HCT116 (cell line): ENCODE measurements around the gene HEG1.

Experiments
- CBX3 ChIP-seq: IDR thresholded peaks from 2 replicates; pipeline ENCODE4 v1.6.1; 2012; ENCODE audit warnings: low read depth
- CEBPB ChIP-seq: IDR thresholded peaks from 2 replicates; pipeline ENCODE4 v1.6.1; 2012; ENCODE audit warnings: low read depth
- ELF1 ChIP-seq: IDR thresholded peaks from 2 replicates; pipeline ENCODE4 v1.6.1; 2012; ENCODE audit warnings: low read depth, borderline replicate concordance
- EZH2 ChIP-seq: fragments of 200-600 bp; sonication (generic); IDR thresholded peaks from 2 replicates; pipeline ENCODE4 v1.6.1; 2017; ENCODE audit warnings: antibody characterized with exemption, mixed run types
- EZH2phosphoT487 ChIP-seq: fragments of 200-600 bp; IDR thresholded peaks from 2 replicates; pipeline ENCODE4 v1.6.1; 2018; ENCODE audit warnings: antibody characterized with exemption, borderline replicate concordance
- JUND ChIP-seq: IDR thresholded peaks from 2 replicates; pipeline ENCODE4 v1.6.1; 2012
- POLR2A ChIP-seq: IDR thresholded peaks from 2 replicates; pipeline ENCODE4 v1.7.0; 2011; ENCODE audit warnings: borderline replicate concordance; ENCODE audit not compliant: insufficient read depth, insufficient read length; ENCODE audit errors: extremely low read depth
- POLR2AphosphoS5 ChIP-seq: IDR thresholded peaks from 2 replicates; pipeline ENCODE4 v1.6.1; 2011; ENCODE audit warnings: mild to moderate bottlenecking, low read depth, low read length, moderate library complexity
- RAD21 ChIP-seq: IDR thresholded peaks from 2 replicates; pipeline ENCODE4 v1.6.1; 2012; ENCODE audit warnings: low read depth, mild to moderate bottlenecking
- SP1 ChIP-seq: IDR thresholded peaks from 2 replicates; pipeline ENCODE4 v1.6.1; 2012; ENCODE audit warnings: low read depth
- SRF ChIP-seq: IDR thresholded peaks from 2 replicates; pipeline ENCODE4 v1.6.1; 2012; ENCODE audit warnings: low read depth
- TF ChIP-seq, protein P1 (sequence below), 3 experiments: fragments of 200-600 bp in 1 of 3; sonication (generic) in 1 of 3; IDR thresholded peaks in 2 of 3; conservative IDR thresholded peaks in 1 of 3; 2 replicates each; pipeline ENCODE4 v1.5.1; 2012 to 2017; ENCODE audit warnings: low read depth in 2 of 3, low read length in 2 of 3, antibody characterized with exemption in 1 of 3, borderline replicate concordance in 1 of 3, control low read depth in 1 of 3, mild to moderate bottlenecking in 1 of 3, mixed read lengths in 1 of 3, mixed run types in 1 of 3, moderate library complexity in 1 of 3; ENCODE audit not compliant: insufficient read depth in 1 of 3
- TF ChIP-seq, protein P2 (sequence below): IDR thresholded peaks from 2 replicates; pipeline ENCODE4 v1.6.1; 2012; ENCODE audit warnings: low read depth

DNA sequence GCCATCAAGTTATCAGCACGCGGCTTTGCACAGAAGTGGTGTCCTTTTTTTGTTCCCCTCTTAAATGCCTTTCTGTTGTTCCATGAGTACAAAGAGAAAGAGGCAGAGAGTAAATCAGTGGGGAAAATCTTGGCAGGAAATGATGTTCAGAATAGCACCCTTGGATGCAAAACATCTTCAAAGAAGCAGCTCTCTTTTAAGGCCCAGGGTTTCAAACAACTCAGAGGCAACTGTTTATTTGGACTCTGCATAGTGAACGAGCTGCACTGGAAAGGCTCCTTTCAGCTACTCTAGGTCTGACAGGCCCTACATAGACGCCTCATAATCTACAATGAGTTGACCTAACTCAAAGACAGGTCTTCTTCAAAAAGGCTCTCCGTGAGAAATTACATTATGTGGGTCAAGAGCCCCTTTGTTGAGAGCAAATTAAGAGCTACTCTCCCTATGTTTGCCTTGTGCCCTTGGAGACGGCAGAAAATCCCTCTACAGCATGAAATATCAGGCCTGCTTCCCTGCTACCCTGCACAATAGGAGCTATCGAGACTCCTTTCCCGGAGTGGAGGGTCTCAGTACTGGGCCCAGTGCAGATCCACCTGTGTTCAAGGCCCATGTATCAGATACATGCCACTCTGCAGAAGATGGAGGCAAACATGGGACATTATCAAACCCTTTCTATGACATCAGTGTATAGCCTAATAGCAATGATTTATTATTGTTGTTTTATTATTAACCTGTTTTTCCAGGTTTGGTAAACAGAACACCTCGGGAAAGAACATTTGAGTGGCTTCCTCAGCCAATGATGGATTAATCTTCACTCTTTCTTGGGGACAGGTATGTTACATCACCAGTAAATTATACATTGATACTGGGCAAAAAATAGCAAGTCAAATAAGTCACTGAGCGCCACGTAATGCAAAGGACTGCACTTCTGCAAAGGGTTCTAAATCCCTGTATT lies 53.1 kb downstream of the HEG1 start:
- TF ChIP-seq, protein P1, sequence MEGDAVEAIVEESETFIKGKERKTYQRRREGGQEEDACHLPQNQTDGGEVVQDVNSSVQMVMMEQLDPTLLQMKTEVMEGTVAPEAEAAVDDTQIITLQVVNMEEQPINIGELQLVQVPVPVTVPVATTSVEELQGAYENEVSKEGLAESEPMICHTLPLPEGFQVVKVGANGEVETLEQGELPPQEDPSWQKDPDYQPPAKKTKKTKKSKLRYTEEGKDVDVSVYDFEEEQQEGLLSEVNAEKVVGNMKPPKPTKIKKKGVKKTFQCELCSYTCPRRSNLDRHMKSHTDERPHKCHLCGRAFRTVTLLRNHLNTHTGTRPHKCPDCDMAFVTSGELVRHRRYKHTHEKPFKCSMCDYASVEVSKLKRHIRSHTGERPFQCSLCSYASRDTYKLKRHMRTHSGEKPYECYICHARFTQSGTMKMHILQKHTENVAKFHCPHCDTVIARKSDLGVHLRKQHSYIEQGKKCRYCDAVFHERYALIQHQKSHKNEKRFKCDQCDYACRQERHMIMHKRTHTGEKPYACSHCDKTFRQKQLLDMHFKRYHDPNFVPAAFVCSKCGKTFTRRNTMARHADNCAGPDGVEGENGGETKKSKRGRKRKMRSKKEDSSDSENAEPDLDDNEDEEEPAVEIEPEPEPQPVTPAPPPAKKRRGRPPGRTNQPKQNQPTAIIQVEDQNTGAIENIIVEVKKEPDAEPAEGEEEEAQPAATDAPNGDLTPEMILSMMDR (IDR thresholded peaks at IDR 0.05 in 2 of 3, conservative IDR thresholded peaks at IDR 0.05 in 1 of 3; ENCODE audit: borderline replicate concordance in 1 of 3, insufficient read depth in 1 of 3, low read depth in 2 of 3, low read length in 2 of 3): no peak
- TF ChIP-seq CEBPB: no peak
- no peak for TF ChIP-seq EZH2phosphoT487
- TF ChIP-seq RAD21: no peak
- TF ChIP-seq, protein P2, sequence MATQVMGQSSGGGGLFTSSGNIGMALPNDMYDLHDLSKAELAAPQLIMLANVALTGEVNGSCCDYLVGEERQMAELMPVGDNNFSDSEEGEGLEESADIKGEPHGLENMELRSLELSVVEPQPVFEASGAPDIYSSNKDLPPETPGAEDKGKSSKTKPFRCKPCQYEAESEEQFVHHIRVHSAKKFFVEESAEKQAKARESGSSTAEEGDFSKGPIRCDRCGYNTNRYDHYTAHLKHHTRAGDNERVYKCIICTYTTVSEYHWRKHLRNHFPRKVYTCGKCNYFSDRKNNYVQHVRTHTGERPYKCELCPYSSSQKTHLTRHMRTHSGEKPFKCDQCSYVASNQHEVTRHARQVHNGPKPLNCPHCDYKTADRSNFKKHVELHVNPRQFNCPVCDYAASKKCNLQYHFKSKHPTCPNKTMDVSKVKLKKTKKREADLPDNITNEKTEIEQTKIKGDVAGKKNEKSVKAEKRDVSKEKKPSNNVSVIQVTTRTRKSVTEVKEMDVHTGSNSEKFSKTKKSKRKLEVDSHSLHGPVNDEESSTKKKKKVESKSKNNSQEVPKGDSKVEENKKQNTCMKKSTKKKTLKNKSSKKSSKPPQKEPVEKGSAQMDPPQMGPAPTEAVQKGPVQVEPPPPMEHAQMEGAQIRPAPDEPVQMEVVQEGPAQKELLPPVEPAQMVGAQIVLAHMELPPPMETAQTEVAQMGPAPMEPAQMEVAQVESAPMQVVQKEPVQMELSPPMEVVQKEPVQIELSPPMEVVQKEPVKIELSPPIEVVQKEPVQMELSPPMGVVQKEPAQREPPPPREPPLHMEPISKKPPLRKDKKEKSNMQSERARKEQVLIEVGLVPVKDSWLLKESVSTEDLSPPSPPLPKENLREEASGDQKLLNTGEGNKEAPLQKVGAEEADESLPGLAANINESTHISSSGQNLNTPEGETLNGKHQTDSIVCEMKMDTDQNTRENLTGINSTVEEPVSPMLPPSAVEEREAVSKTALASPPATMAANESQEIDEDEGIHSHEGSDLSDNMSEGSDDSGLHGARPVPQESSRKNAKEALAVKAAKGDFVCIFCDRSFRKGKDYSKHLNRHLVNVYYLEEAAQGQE: no peak
- TF ChIP-seq JUND: no peak
- TF ChIP-seq SRF: no peak
- no peak for TF ChIP-seq POLR2A
- TF ChIP-seq EZH2: no peak
- TF ChIP-seq CBX3: no peak
- no peak for TF ChIP-seq POLR2AphosphoS5
- no peak for TF ChIP-seq SP1
- no peak for TF ChIP-seq ELF1
